Mesendoderm (in vitro differentiated cells): ENCODE results near the gene ZNF785.
A peak's percentile ranks its signal among the peaks of the same experiment; 100 is the strongest.

Source experiments
- DNase-seq: peaks from one replicate; pipeline ENCODE4 v3.0.0; 2013
- H2AK5ac ChIP-seq: 2 replicates; pipeline ENCODE4 v1.6.1; 2013; ENCODE audit warnings: low read length, inconsistent platforms
- H2BK120ac ChIP-seq: 2 replicates; pipeline ENCODE4 v1.6.1; 2013; ENCODE audit warnings: low read depth, mild to moderate bottlenecking, low read length, moderate library complexity, mixed read lengths
- H2BK15ac ChIP-seq: replicated peaks from 2 replicates; pipeline ENCODE4 v1.6.1; 2013; ENCODE audit warnings: low read depth, mild to moderate bottlenecking, moderate library complexity
- H2BK5ac ChIP-seq: 2 replicates; pipeline ENCODE4 v1.6.1; 2013; ENCODE audit warnings: low read length, inconsistent platforms
- H3K18ac ChIP-seq: 2 replicates; pipeline ENCODE4 v1.6.1; 2013; ENCODE audit warnings: mild to moderate bottlenecking, low read length, mixed read lengths
- H3K23ac ChIP-seq: one replicate; pipeline ENCODE4 v1.6.1; 2013; ENCODE audit warnings: low read length
- H3K27ac ChIP-seq: 2 replicates; pipeline ENCODE4 v1.5.1; 2013; ENCODE audit warnings: low read depth, mild to moderate bottlenecking, inconsistent platforms, low read length, moderate library complexity
- H3K27me3 ChIP-seq: 2 replicates; pipeline ENCODE4 v1.6.1; 2013; ENCODE audit warnings: low read length, control low read depth, mild to moderate bottlenecking, inconsistent platforms; ENCODE audit not compliant: insufficient read depth, poor library complexity
- H3K36me3 ChIP-seq: 2 replicates; pipeline ENCODE4 v1.6.1; 2013; ENCODE audit warnings: low read length, inconsistent platforms; ENCODE audit not compliant: control insufficient read depth, insufficient read depth
- H3K4ac ChIP-seq: one replicate; pipeline ENCODE4 v1.6.1; 2013; ENCODE audit warnings: low read depth, mild to moderate bottlenecking, low read length, moderate library complexity
- H3K4me1 ChIP-seq: 2 replicates; pipeline ENCODE4 v1.6.1; 2013; ENCODE audit warnings: low read depth, low read length, inconsistent platforms; ENCODE audit not compliant: control insufficient read depth
- H3K4me2 ChIP-seq: 2 replicates; pipeline ENCODE4 v1.6.1; 2013; ENCODE audit warnings: low read length
- H3K4me3 ChIP-seq: 2 replicates; pipeline ENCODE4 v1.5.1; 2013; ENCODE audit warnings: mild to moderate bottlenecking, low read length
- H3K56ac ChIP-seq: one replicate; pipeline ENCODE4 v1.6.1; 2013; ENCODE audit warnings: low read length
- H3K79me1 ChIP-seq: 2 replicates; pipeline ENCODE4 v1.6.1; 2013; ENCODE audit warnings: low read length, inconsistent platforms
- H3K79me2 ChIP-seq: 2 replicates; pipeline ENCODE4 v1.6.1; 2013; ENCODE audit warnings: mild to moderate bottlenecking, low read length; ENCODE audit not compliant: control insufficient read depth, insufficient read depth
- H3K9ac ChIP-seq: 2 replicates; pipeline ENCODE4 v1.6.1; 2013; ENCODE audit warnings: low read length, inconsistent platforms
- H4K5ac ChIP-seq: one replicate; pipeline ENCODE4 v1.6.1; 2013; ENCODE audit warnings: low read length
- H4K8ac ChIP-seq: one replicate; pipeline ENCODE4 v1.6.1; 2013; ENCODE audit warnings: low read depth, mild to moderate bottlenecking, control low read depth, low read length, moderate library complexity
- WGBS: extraction: QIAGEN DNeasy Blood & Tissue Kit; methylation state at CpG from one replicate; pipeline ENCODE4 v1.1.7; 2013; ENCODE audit warnings: low lambda C conversion rate, missing lambda C conversion rate; ENCODE audit not compliant: insufficient coverage; ENCODE audit errors: extremely low coverage; 5-methylcytosine and 5-hydroxymethylcytosine counted together

ZNF785 gene

DNA sequence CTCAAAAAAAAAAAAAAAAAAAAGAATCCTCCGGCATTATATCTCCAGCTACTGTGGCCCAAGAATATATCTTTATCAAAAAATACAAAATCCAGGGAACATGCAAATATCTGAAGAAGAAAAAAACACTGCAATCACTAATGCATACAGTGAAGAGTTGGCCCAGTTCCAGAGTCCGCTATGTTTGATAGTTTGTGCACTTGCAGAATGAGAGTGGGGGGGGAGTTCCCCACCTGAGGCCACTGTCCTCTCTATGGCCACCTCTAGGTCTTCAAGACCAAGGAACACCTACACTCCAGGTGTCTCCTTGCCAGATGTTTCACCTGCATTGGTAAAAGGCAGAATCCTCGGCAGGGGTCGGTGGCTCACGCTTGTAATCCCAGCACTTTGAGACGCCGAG lies 4.0 kb downstream of the ZNF785 start:
- no peak overlapping the region for H3K27ac ChIP-seq
- H3K4ac ChIP-seq: no peak overlapping the region
- peaks cover 3% of the 10 kb centered on the region for H3K79me2 ChIP-seq
- no peak overlapping the region for H2BK120ac ChIP-seq
- H3K56ac ChIP-seq: no peak overlapping the region
- H2BK5ac ChIP-seq: no peak overlapping the region
- H3K23ac ChIP-seq: no peak overlapping the region
- H3K4me1 ChIP-seq: no peaks in the 10 kb centered on the region
- no peak overlapping the region for H3K9ac ChIP-seq
- H3K36me3 ChIP-seq: peaks cover 2% of the 10 kb centered on the region
- no peak overlapping the region for H3K18ac ChIP-seq
- peaks cover 2% of the 10 kb centered on the region for H3K79me1 ChIP-seq
- no peak for DNase-seq
- no peak overlapping the region for H3K4me3 ChIP-seq
- WGBS: no CpG with 5 or more reads among the region's 7 CpGs
- no peak overlapping the region for H4K8ac ChIP-seq
- no peak overlapping the region for H2BK15ac ChIP-seq
- H2AK5ac ChIP-seq: no peak overlapping the region
- no peak overlapping the region for H4K5ac ChIP-seq
- no peaks in the 10 kb centered on the region for H3K27me3 ChIP-seq
- H3K4me2 ChIP-seq: no peak overlapping the region

DNA sequence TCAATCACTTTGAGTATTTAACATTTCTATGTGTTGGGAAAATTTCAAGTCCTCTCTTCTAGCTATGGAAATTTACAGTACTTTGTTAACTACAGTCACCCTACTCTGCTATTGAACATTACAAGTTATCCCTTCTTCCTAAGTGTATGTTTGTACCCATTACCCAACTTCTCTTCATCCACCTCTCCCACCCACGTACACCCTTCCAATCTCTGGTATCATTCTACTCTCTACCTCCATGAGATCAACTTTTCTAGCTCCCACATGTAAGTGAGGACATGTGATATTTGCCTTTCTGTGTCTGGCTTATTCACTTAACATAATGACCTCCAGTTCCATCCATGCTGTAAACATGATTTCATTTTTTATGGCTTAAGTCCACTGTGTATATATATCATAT lies 10.8 kb downstream of the ZNF785 start:
- Histone ChIP-seq H3K4me3 (no peak overlapping the region), H3K9ac (no peak overlapping the region), H2BK5ac (no peak overlapping the region), H3K27ac (no peak overlapping the region), H3K56ac (no peak overlapping the region), H3K23ac (no peak overlapping the region), H2BK15ac (no peak overlapping the region), H3K4me1 (no peaks in the 10 kb centered on the region), H3K79me2 (no peaks in the 10 kb centered on the region), H3K4me2 (no peak overlapping the region), H3K4ac (no peak overlapping the region), H4K8ac (no peak overlapping the region), H3K36me3 (no peaks in the 10 kb centered on the region), H3K18ac (no peak overlapping the region), H3K79me1 (no peaks in the 10 kb centered on the region), H4K5ac (no peak overlapping the region), H2AK5ac (no peak overlapping the region), H2BK120ac (no peak overlapping the region), H3K27me3 (no peaks in the 10 kb centered on the region)
- DNase-seq: no peak
- WGBS: 100% methylated on average over 1 of the region's 1 CpG

DNA sequence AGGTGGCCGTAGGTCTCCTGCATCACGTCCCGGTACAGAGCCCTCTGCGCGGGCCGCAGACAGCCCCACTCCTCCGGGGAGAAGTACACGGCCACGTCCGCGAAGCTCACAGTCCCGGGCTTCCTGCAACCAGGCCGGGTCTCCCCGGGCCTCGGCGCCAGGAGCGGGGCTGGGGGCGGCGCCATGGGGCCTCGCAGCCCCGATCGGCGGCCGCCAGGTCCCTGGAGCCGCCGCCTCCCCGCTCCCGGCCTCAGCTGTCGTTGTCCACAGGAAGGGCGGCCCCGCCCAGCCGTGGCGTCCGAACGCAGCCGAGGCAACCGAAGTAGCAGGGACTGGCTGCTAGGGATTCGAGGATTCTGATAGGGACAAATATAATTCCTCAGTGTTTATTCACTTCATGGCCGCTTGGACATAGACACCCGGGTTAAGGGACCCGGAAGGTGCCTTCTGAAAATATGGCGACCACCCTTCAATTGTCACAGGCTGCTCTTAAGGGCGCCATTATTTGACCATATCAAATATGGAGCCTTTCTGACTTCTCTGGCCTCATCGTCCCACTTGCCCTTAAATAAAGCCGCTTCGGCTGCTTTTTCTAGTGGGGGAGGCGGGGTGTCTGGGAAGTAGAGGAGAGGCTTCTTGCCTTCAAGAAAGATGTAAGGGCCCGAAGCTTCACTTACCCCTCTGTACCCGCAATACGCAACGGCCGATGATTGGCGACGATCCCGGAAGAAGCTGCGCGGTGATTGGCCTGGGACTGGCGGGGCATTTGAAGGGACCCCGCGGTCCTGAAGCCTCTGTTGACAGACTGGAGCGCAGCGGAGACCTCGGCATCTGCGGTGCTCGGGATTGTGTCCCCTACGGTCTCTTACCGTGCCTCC lies 13.8 kb downstream of the ZNF785 start, which contains the start of gene ZNF688:
Gene ZNF688, minus strand, starts transcription at position 270 of the 878 bp plus-strand sequence. Its CDS starts 85 bp downstream, at position 185.
- Histone ChIP-seq H3K27ac (peak within 1 kb of the TSS; percentile 91), H4K5ac (no peak within 1 kb of the TSS), H4K8ac (no peak within 1 kb of the TSS), H3K9ac (peak within 1 kb of the TSS; percentile 91), H3K36me3 (no peaks in the 10 kb centered on the region), H3K27me3 (no peaks in the 10 kb centered on the region), H2AK5ac (no peak within 1 kb of the TSS), H3K4me1 (no peaks in the 10 kb centered on the region), H3K79me1 (no peaks in the 10 kb centered on the region), H3K4ac (peak within 1 kb of the TSS; percentile 92), H3K56ac (peak within 1 kb of the TSS; percentile 99), H2BK5ac (peak within 1 kb of the TSS; percentile 72), H2BK120ac (no peak within 1 kb of the TSS), H3K18ac (peak within 1 kb of the TSS; percentile 73), H3K23ac (peak within 1 kb of the TSS; percentile 66), H3K4me3 (peak within 1 kb of the TSS; percentile 76), H3K4me2 (peak within 1 kb of the TSS; percentile 100), H2BK15ac (no peak within 1 kb of the TSS), H3K79me2 (no peaks in the 10 kb centered on the region)
- WGBS: no CpG with 5 or more reads among the region's 67 CpGs
- DNase-seq: peak; percentile 99

DNA sequence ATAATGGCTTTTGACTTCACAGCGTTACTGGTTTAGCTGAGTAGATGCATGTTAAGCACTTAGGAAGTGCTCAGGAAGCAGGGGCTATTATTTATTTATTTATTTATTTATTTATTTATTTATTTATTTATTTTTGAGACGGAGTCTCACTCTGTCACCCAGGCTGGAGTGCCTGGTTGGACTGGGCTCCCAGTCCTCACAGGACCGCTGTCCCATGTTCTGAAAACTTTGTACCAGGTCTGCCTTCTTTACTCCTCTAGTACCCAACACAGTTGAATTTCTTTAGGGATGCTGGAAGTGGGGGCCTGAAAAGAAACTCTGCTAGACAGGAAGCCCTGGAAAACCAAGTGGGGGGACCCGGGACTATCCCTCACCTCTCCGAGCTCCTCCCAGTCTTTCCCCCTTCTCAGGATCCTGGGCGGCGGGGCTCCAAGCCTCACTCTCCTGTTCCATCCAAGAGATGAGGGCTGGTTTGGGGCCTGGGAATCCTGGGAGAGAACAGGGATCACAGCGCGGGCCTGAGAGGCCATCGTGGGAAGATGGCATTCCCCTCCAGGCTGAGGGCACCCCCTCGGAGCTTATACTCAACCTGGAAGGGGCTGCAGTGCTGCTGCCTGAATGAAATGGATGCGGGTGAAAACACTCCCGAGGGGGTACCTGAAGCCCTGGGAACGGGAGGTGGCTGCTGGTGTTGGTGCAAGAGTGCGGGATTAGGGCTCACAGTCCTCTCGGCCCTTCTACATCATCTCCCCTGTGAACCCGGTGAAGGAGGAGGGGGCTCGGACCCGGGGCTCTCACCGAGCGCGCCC lies 14.7 kb downstream of the ZNF785 start:
- no CpG with 5 or more reads among the region's 22 CpGs for WGBS
- Histone ChIP-seq H2BK15ac (no peak overlapping the region), H3K36me3 (no peaks in the 10 kb centered on the region), H2BK120ac (no peak overlapping the region), H4K5ac (no peak overlapping the region), H2AK5ac (no peak overlapping the region), H3K79me1 (no peaks in the 10 kb centered on the region), H3K56ac (peak overlapping the region; percentile 99), H3K4me1 (no peaks in the 10 kb centered on the region), H3K79me2 (no peaks in the 10 kb centered on the region), H3K9ac (peak overlapping the region; percentile 91), H3K4ac (peak overlapping the region; percentile 92), H3K27me3 (no peaks in the 10 kb centered on the region), H3K4me3 (peak overlapping the region; percentile 71), H2BK5ac (no peak overlapping the region), H4K8ac (no peak overlapping the region), H3K23ac (no peak overlapping the region), H3K4me2 (peak overlapping the region; percentile 73), H3K18ac (peak overlapping the region; percentile 73), H3K27ac (peak overlapping the region; percentile 91)
- DNase-seq: peak; percentile 56

GRCh38 chr16:30569746-30570635 lies 15.5 kb downstream of the ZNF785 start:
- Histone ChIP-seq H3K4me1 (no peaks in the 10 kb centered on the region), H3K4me3 (no peak overlapping the region)
- WGBS: no CpG with 5 or more reads among the region's 44 CpGs

More at GRCh38 chr16:30569746-30570635, 15.5 kb downstream of the ZNF785 start:
- H3K79me1 ChIP-seq: no peaks in the 10 kb centered on the region
- H3K27ac ChIP-seq: peak overlapping the region; percentile 17
- H3K27me3 ChIP-seq: no peaks in the 10 kb centered on the region
- no peak for DNase-seq
- H3K9ac ChIP-seq: no peak overlapping the region
- H2BK120ac ChIP-seq: no peak overlapping the region
- H4K8ac ChIP-seq: no peak overlapping the region
- no peak overlapping the region for H3K23ac ChIP-seq
- no peak overlapping the region for H3K4ac ChIP-seq
- H3K79me2 ChIP-seq: no peaks in the 10 kb centered on the region
- H2BK5ac ChIP-seq: no peak overlapping the region
- H2AK5ac ChIP-seq: no peak overlapping the region
- H4K5ac ChIP-seq: no peak overlapping the region
- H2BK15ac ChIP-seq: no peak overlapping the region
- H3K36me3 ChIP-seq: no peaks in the 10 kb centered on the region
- H3K56ac ChIP-seq: peak overlapping the region; percentile 49
- H3K4me2 ChIP-seq: no peak overlapping the region
- no peak overlapping the region for H3K18ac ChIP-seq
